ENCODE results near the gene PAFAH2.
"Not testable (repeated sequence)": the region's sequence is repeated elsewhere in the genome, so short reads cannot be mapped to it uniquely, and the experiment has no call there.

PAFAH2 gene

GRCh38 chr1:25955553-25955952 is 42.3 kb downstream of the PAFAH2 start:
- Histone ChIP-seq H3K9me3 (ENCODE audit: control insufficient read depth, low read length) (no peaks in the 10 kb centered on the region), H3K4me1 (ENCODE audit: control insufficient read depth, insufficient read depth, low read length) (no peaks in the 10 kb centered on the region), H3K9ac (ENCODE audit: low read length) (no peak overlapping the region), H3K4me3 (ENCODE audit: low read length) (no peak overlapping the region), H3K36me3 (ENCODE audit: control insufficient read depth, insufficient read depth, low read length) (no peaks in the 10 kb centered on the region), H3K27me3 (ENCODE audit: control insufficient read depth, insufficient read depth, low read length) (no peaks in the 10 kb centered on the region)

- Histone ChIP-seq H3K4me3 (ENCODE audit: low read length) (no peak overlapping the region), H3K4me1 (ENCODE audit: control insufficient read depth, insufficient read depth, low read length) (no peaks in the 10 kb centered on the region)
These were observed 43.5 kb downstream of the PAFAH2 start for GRCh38 chr1:25954282-25954938.

GRCh38 chr1:25952841-25953401 is 44.9 kb downstream of the PAFAH2 start:
- H3K9me3 ChIP-seq (ENCODE audit: control insufficient read depth, low read length), result no peaks in the 10 kb centered on the region
- H3K9ac ChIP-seq (ENCODE audit: low read length), result no peak overlapping the region
- H3K27me3 ChIP-seq (ENCODE audit: control insufficient read depth, insufficient read depth, low read length), result no peaks in the 10 kb centered on the region
- H3K4me1 ChIP-seq (ENCODE audit: control insufficient read depth, insufficient read depth, low read length), result no peaks in the 10 kb centered on the region
- no peaks in the 10 kb centered on the region for H3K36me3 ChIP-seq (ENCODE audit: control insufficient read depth, insufficient read depth, low read length)
- no peak overlapping the region for H3K4me3 ChIP-seq (ENCODE audit: low read length)

More at GRCh38 chr1:25954282-25954938, 43.5 kb downstream of the PAFAH2 start:
- H3K9me3 ChIP-seq (ENCODE audit: control insufficient read depth, low read length), result no peaks in the 10 kb centered on the region
- no peaks in the 10 kb centered on the region for H3K36me3 ChIP-seq (ENCODE audit: control insufficient read depth, insufficient read depth, low read length)
- H3K27me3 ChIP-seq (ENCODE audit: control insufficient read depth, insufficient read depth, low read length), result no peaks in the 10 kb centered on the region
- no peak overlapping the region for H3K9ac ChIP-seq (ENCODE audit: low read length)

GRCh38 chr1:25948641-25949040 is 49.2 kb downstream of the PAFAH2 start:
- H3K4me3 ChIP-seq (ENCODE audit: low read length), result no peak overlapping the region
- H3K9ac ChIP-seq (ENCODE audit: low read length), result no peak overlapping the region
- H3K9me3 ChIP-seq (ENCODE audit: control insufficient read depth, low read length), result no peaks in the 10 kb centered on the region
- no peaks in the 10 kb centered on the region for H3K36me3 ChIP-seq (ENCODE audit: control insufficient read depth, insufficient read depth, low read length)
- H3K27me3 ChIP-seq (ENCODE audit: control insufficient read depth, insufficient read depth, low read length), result no peaks in the 10 kb centered on the region
- no peaks in the 10 kb centered on the region for H3K4me1 ChIP-seq (ENCODE audit: control insufficient read depth, insufficient read depth, low read length)

- no peak overlapping the region for H3K9ac ChIP-seq (ENCODE audit: low read length)
- H3K4me1 ChIP-seq (ENCODE audit: control insufficient read depth, insufficient read depth, low read length), result no peaks in the 10 kb centered on the region
- no peaks in the 10 kb centered on the region for H3K9me3 ChIP-seq (ENCODE audit: control insufficient read depth, low read length)
- H3K4me3 ChIP-seq (ENCODE audit: low read length), result no peak overlapping the region
- no peaks in the 10 kb centered on the region for H3K36me3 ChIP-seq (ENCODE audit: control insufficient read depth, insufficient read depth, low read length)
- no peaks in the 10 kb centered on the region for H3K27me3 ChIP-seq (ENCODE audit: control insufficient read depth, insufficient read depth, low read length)
These were observed 50.8 kb downstream of the PAFAH2 start for GRCh38 chr1:25947027-25947426.

GRCh38 chr1:25945761-25946160 is 52.1 kb downstream of the PAFAH2 start:
- Histone ChIP-seq H3K27me3 (ENCODE audit: control insufficient read depth, insufficient read depth, low read length) (no peaks in the 10 kb centered on the region), H3K4me1 (ENCODE audit: control insufficient read depth, insufficient read depth, low read length) (no peaks in the 10 kb centered on the region), H3K9ac (ENCODE audit: low read length) (no peak overlapping the region), H3K36me3 (ENCODE audit: control insufficient read depth, insufficient read depth, low read length) (no peaks in the 10 kb centered on the region), H3K9me3 (ENCODE audit: control insufficient read depth, low read length) (no peaks in the 10 kb centered on the region), H3K4me3 (ENCODE audit: low read length) (no peak overlapping the region)

GRCh38 chr1:25944986-25945385 is 52.9 kb downstream of the PAFAH2 start:
- Histone ChIP-seq H3K4me3 (ENCODE audit: low read length) (no peak overlapping the region), H3K9ac (ENCODE audit: low read length) (no peak overlapping the region), H3K4me1 (ENCODE audit: control insufficient read depth, insufficient read depth, low read length) (no peaks in the 10 kb centered on the region), H3K27me3 (ENCODE audit: control insufficient read depth, insufficient read depth, low read length) (no peaks in the 10 kb centered on the region), H3K9me3 (ENCODE audit: control insufficient read depth, low read length) (no peaks in the 10 kb centered on the region), H3K36me3 (ENCODE audit: control insufficient read depth, insufficient read depth, low read length) (no peaks in the 10 kb centered on the region)

GRCh38 chr1:25943511-25943910 is 54.4 kb downstream of the PAFAH2 start:
- not testable (repeated sequence) for H3K9me3 ChIP-seq (ENCODE audit: control insufficient read depth, low read length); H3K4me3 ChIP-seq (ENCODE audit: low read length); H3K4me1 ChIP-seq (ENCODE audit: control insufficient read depth, insufficient read depth, low read length); H3K9ac ChIP-seq (ENCODE audit: low read length); H3K36me3 ChIP-seq (ENCODE audit: control insufficient read depth, insufficient read depth, low read length); H3K27me3 ChIP-seq (ENCODE audit: control insufficient read depth, insufficient read depth, low read length)

- Histone ChIP-seq H3K36me3 (ENCODE audit: control insufficient read depth, insufficient read depth, low read length) (no peaks in the 10 kb centered on the region), H3K4me1 (ENCODE audit: control insufficient read depth, insufficient read depth, low read length) (peaks cover 3% of the 10 kb centered on the region), H3K9ac (ENCODE audit: low read length) (no peak overlapping the region), H3K27me3 (ENCODE audit: control insufficient read depth, insufficient read depth, low read length) (no peaks in the 10 kb centered on the region), H3K4me3 (ENCODE audit: low read length) (no peak overlapping the region), H3K9me3 (ENCODE audit: control insufficient read depth, low read length) (no peaks in the 10 kb centered on the region)
These were observed 60.9 kb downstream of the PAFAH2 start for GRCh38 chr1:25936947-25937346.

- H3K36me3 ChIP-seq (ENCODE audit: control insufficient read depth, insufficient read depth, low read length), result no peaks in the 10 kb centered on the region
- H3K9ac ChIP-seq (ENCODE audit: low read length), result no peak overlapping the region
- peaks cover 3% of the 10 kb centered on the region for H3K4me1 ChIP-seq (ENCODE audit: control insufficient read depth, insufficient read depth, low read length)
- H3K9me3 ChIP-seq (ENCODE audit: control insufficient read depth, low read length), result no peaks in the 10 kb centered on the region
- H3K27me3 ChIP-seq (ENCODE audit: control insufficient read depth, insufficient read depth, low read length), result no peaks in the 10 kb centered on the region
- no peak overlapping the region for H3K4me3 ChIP-seq (ENCODE audit: low read length)
These were observed 64.1 kb downstream of the PAFAH2 start for GRCh38 chr1:25933479-25934365.

GRCh38 chr1:25932811-25933400 is 65.0 kb downstream of the PAFAH2 start:
- not testable (repeated sequence) for H3K9me3 ChIP-seq (ENCODE audit: control insufficient read depth, low read length); H3K4me3 ChIP-seq (ENCODE audit: low read length); H3K9ac ChIP-seq (ENCODE audit: low read length); H3K36me3 ChIP-seq (ENCODE audit: control insufficient read depth, insufficient read depth, low read length); H3K27me3 ChIP-seq (ENCODE audit: control insufficient read depth, insufficient read depth, low read length); H3K4me1 ChIP-seq (ENCODE audit: control insufficient read depth, insufficient read depth, low read length)

- Histone ChIP-seq H3K9ac (ENCODE audit: low read length) (no peak overlapping the region), H3K36me3 (ENCODE audit: control insufficient read depth, insufficient read depth, low read length) (no peaks in the 10 kb centered on the region), H3K9me3 (ENCODE audit: control insufficient read depth, low read length) (no peaks in the 10 kb centered on the region), H3K4me1 (ENCODE audit: control insufficient read depth, insufficient read depth, low read length) (peaks cover 3% of the 10 kb centered on the region), H3K27me3 (ENCODE audit: control insufficient read depth, insufficient read depth, low read length) (no peaks in the 10 kb centered on the region), H3K4me3 (ENCODE audit: low read length) (no peak overlapping the region)
These were observed 65.5 kb downstream of the PAFAH2 start for GRCh38 chr1:25932321-25932720.

Data from mucosa of stomach (tissue), 1 donor.